ENCODE data around the gene RNF152.

The RNF152 gene

DNA sequence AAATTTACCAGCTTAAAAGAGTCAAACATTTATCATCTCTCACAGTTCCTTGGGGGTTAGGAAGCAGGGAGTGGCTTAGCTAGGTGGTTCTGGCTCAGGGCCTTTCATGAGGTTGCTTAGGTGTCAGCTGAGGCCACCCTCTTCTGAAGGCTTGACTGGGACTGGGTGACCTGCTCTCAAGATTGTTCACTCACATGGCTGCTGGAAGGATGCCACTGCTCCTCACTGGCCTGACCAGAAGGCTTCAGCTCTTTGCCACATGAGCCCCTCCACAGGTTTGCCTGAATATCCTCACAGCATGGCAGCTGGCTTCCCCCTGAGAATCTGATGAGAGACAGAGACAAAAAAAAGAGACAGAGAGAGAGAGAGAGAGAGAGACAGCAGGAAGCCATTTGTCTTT is 17.3 kb upstream of the RNF152 start:
- Histone ChIP-seq H3K4me3 (ENCODE audit: low read depth, low read length) (no peak overlapping the region), H3K36me3 (ENCODE audit: control insufficient read depth in 2 of 2, insufficient read depth in 1 of 2, low read length in 2 of 2) (no peaks in the 10 kb centered on the region), H3K9me3 (ENCODE audit: control insufficient read depth, insufficient read depth, low read depth, low read length) (no peaks in the 10 kb centered on the region), H3K4me1 (ENCODE audit: control insufficient read depth, insufficient read depth, low read length) (no peaks in the 10 kb centered on the region), H3K27ac (ENCODE audit: extremely low read depth, low read depth, low read length) (no peak overlapping the region)
- ChIA-PET CTCF (interaction anchor here (3.1 kb wide), 1 partner anchor 9 kb away, joined by 10 read pairs; no protein-coding TSS in a partner anchor), POLR2A (no interaction called here)
- TF ChIP-seq ZNF521 (tag by site-specific recombination; IDR thresholded peaks at IDR 0.05) (no peak), ZIC2 (tag by site-specific recombination; IDR thresholded peaks at IDR 0.05) (0 out of 2 replicates have a peak, but pooled peaks have one; percentile 49)
- TF ChIP-seq, protein P1, sequence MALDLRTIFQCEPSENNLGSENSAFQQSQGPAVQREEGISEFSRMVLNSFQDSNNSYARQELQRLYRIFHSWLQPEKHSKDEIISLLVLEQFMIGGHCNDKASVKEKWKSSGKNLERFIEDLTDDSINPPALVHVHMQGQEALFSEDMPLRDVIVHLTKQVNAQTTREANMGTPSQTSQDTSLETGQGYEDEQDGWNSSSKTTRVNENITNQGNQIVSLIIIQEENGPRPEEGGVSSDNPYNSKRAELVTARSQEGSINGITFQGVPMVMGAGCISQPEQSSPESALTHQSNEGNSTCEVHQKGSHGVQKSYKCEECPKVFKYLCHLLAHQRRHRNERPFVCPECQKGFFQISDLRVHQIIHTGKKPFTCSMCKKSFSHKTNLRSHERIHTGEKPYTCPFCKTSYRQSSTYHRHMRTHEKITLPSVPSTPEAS (tag by site-specific recombination; IDR thresholded peaks at IDR 0.05): no peak

DNA sequence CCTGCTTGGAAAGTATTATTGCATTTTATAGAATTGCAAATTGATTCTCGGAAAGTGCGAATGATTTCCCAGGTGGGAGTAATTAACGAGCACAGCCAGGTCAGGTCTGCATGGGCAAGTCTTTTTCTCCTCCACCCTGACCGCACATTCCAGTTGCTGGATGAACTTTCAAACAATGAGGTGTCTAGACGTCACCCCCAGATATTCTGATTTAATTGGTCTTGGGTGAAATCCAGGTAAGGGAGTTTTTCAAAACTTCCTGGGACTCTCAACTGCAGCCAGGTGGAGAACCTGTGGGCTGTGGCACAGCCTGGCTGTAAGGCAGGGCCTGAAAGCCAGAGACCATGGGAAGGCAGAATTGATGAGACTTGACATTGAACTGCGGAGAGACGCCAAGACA is 15.9 kb upstream of the RNF152 start:
- TF ChIP-seq ZNF404 (tag by site-specific recombination; IDR thresholded peaks at IDR 0.05) (no peak), PRDM1 (tag by site-specific recombination; IDR thresholded peaks at IDR 0.05) (no peak), ZNF776 (tag by site-specific recombination; IDR thresholded peaks at IDR 0.05; ENCODE audit: borderline replicate concordance) (no peak), YY2 (tag by site-specific recombination; IDR thresholded peaks at IDR 0.05) (no peak), GLI4 (tag by site-specific recombination; IDR thresholded peaks at IDR 0.05) (no peak), SETDB1 (IDR thresholded peaks at IDR 0.05; ENCODE audit: insufficient read length, low read length) (no peak), ZNF664 (tag by site-specific recombination; IDR thresholded peaks at IDR 0.05) (no peak), ZNF596 (tag by site-specific recombination; IDR thresholded peaks at IDR 0.05) (no peak), ZNF747 (tag by site-specific recombination; IDR thresholded peaks at IDR 0.05) (no peak)
- ChIA-PET POLR2A (no interaction called here), CTCF (no interaction called here)

DNA sequence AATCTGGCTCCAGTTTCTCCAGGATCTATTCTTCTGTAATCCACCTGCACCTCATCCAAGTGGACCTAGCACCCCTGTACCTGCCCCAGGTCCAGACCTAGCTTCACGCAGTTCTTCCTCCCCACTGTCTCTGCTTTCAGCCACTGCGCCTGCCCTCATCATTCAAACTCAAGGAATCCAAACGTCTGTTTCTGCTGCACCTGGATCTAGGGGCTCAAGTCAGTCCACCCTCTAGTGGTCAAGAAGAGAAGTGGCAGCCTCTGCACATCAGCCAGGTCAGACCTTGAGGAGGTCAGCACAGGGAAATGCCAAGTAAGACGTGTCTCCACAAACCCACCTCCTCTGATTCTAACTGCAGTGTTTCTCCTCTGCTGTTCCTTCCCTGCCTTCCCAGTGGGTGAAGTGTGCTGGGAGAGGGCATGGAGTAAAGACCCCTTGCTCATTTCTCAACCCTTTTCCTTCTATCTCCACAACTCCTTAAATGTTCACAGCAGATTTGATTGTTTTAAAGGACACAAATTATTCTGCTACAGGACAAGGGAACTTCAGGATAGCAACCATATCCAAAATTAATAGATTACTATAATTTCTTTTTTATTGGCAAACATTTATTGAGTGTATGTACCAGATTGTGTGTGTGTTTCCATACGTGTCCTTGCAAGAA is 8.6 kb upstream of the RNF152 start:
- Histone ChIP-seq H3K4me1 (ENCODE audit: control insufficient read depth, insufficient read depth, low read length) (no peaks in the 10 kb centered on the region), H3K27ac (ENCODE audit: extremely low read depth, low read depth, low read length) (no peak overlapping the region), H3K9me3 (ENCODE audit: control insufficient read depth, insufficient read depth, low read depth, low read length) (no peaks in the 10 kb centered on the region), H3K4me3 (ENCODE audit: low read depth, low read length) (no peak overlapping the region), H3K36me3 (ENCODE audit: control insufficient read depth in 2 of 2, insufficient read depth in 1 of 2, low read length in 2 of 2) (no peaks in the 10 kb centered on the region)
- ChIA-PET POLR2A (no interaction called here), CTCF (interaction anchor here (0.5 to 4.7 kb wide), 23 partner anchors 10 to 319 kb away, joined by 3 to 29 read pairs (median 4); no protein-coding TSS in a partner anchor)
- TF ChIP-seq ZNF701 (tag by site-specific recombination; IDR thresholded peaks at IDR 0.05) (no peak), ZNF112 (tag by site-specific recombination; IDR thresholded peaks at IDR 0.05) (no peak), ZBTB17 (tag by site-specific recombination; IDR thresholded peaks at IDR 0.05) (peak; percentile 75), ZNF654 (tag by site-specific recombination; IDR thresholded peaks at IDR 0.05; ENCODE audit: low read depth) (peak; percentile 41)
- TF ChIP-seq, protein P2, sequence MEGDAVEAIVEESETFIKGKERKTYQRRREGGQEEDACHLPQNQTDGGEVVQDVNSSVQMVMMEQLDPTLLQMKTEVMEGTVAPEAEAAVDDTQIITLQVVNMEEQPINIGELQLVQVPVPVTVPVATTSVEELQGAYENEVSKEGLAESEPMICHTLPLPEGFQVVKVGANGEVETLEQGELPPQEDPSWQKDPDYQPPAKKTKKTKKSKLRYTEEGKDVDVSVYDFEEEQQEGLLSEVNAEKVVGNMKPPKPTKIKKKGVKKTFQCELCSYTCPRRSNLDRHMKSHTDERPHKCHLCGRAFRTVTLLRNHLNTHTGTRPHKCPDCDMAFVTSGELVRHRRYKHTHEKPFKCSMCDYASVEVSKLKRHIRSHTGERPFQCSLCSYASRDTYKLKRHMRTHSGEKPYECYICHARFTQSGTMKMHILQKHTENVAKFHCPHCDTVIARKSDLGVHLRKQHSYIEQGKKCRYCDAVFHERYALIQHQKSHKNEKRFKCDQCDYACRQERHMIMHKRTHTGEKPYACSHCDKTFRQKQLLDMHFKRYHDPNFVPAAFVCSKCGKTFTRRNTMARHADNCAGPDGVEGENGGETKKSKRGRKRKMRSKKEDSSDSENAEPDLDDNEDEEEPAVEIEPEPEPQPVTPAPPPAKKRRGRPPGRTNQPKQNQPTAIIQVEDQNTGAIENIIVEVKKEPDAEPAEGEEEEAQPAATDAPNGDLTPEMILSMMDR (tag by site-specific recombination; IDR thresholded peaks at IDR 0.05): peak; percentile 83
- TF ChIP-seq, protein P3, sequence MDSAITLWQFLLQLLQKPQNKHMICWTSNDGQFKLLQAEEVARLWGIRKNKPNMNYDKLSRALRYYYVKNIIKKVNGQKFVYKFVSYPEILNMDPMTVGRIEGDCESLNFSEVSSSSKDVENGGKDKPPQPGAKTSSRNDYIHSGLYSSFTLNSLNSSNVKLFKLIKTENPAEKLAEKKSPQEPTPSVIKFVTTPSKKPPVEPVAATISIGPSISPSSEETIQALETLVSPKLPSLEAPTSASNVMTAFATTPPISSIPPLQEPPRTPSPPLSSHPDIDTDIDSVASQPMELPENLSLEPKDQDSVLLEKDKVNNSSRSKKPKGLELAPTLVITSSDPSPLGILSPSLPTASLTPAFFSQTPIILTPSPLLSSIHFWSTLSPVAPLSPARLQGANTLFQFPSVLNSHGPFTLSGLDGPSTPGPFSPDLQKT (IDR thresholded peaks at IDR 0.05; ENCODE audit: borderline replicate concordance, low read depth, low read length): no peak
- TF ChIP-seq, protein P4, sequence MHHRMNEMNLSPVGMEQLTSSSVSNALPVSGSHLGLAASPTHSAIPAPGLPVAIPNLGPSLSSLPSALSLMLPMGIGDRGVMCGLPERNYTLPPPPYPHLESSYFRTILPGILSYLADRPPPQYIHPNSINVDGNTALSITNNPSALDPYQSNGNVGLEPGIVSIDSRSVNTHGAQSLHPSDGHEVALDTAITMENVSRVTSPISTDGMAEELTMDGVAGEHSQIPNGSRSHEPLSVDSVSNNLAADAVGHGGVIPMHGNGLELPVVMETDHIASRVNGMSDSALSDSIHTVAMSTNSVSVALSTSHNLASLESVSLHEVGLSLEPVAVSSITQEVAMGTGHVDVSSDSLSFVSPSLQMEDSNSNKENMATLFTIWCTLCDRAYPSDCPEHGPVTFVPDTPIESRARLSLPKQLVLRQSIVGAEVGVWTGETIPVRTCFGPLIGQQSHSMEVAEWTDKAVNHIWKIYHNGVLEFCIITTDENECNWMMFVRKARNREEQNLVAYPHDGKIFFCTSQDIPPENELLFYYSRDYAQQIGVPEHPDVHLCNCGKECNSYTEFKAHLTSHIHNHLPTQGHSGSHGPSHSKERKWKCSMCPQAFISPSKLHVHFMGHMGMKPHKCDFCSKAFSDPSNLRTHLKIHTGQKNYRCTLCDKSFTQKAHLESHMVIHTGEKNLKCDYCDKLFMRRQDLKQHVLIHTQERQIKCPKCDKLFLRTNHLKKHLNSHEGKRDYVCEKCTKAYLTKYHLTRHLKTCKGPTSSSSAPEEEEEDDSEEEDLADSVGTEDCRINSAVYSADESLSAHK (tag by site-specific recombination; IDR thresholded peaks at IDR 0.05): peak; percentile 56; the same call in 1 of the 2 replicates

More for the DNA sequence above, 15.9 kb upstream of the RNF152 start:
- H3K4me3 ChIP-seq (ENCODE audit: low read depth, low read length): no peak overlapping the region
- no peaks in the 10 kb centered on the region for H3K4me1 ChIP-seq (ENCODE audit: control insufficient read depth, insufficient read depth, low read length)
- H3K9me3 ChIP-seq (ENCODE audit: control insufficient read depth, insufficient read depth, low read depth, low read length): no peaks in the 10 kb centered on the region
- no peak overlapping the region for H3K27ac ChIP-seq (ENCODE audit: extremely low read depth, low read depth, low read length)
- H3K36me3 ChIP-seq (ENCODE audit: control insufficient read depth in 2 of 2, insufficient read depth in 1 of 2, low read length in 2 of 2): no peaks in the 10 kb centered on the region

Measured in HEK293 (cell line).